Nephron progenitor cell (in vitro differentiated cells): ENCODE measurements around the gene ACIN1.

ENCODE experiments used
- DNase-seq: peaks from one replicate; pipeline ENCODE4 v3.0.0; 2021
- H3K27ac Mint-ChIP-seq: 2 replicates; pipeline ENCODE4 v1.8.0; 2021; ENCODE audit warnings: mild to moderate bottlenecking, moderate library complexity, mixed read lengths
- H3K27me3 Mint-ChIP-seq: 2 replicates; pipeline ENCODE4 v1.8.0; 2021; ENCODE audit warnings: mild to moderate bottlenecking, low read depth, mixed read lengths; ENCODE audit not compliant: poor library complexity
- H3K36me3 Mint-ChIP-seq: 2 replicates; pipeline ENCODE4 v1.8.0; 2021; ENCODE audit warnings: low read depth, mixed read lengths
- H3K4me1 Mint-ChIP-seq: 2 replicates; pipeline ENCODE4 v1.8.0; 2021; ENCODE audit warnings: mixed read lengths
- H3K4me3 Mint-ChIP-seq: 2 replicates; pipeline ENCODE4 v1.8.0; 2021; ENCODE audit warnings: mild to moderate bottlenecking, moderate library complexity, mixed read lengths
- H3K9me3 Mint-ChIP-seq: 2 replicates; pipeline ENCODE4 v1.8.0; 2021; ENCODE audit warnings: mild to moderate bottlenecking, moderate library complexity, mixed read lengths
- TF ChIP-seq, protein P1 (sequence below): fragments of 200-600 bp; sonication (generic); IDR thresholded peaks from 2 replicates; pipeline ENCODE4 v1.5.0; 2021; ENCODE audit warnings: antibody characterized with exemption

The ACIN1 gene

GRCh38 chr14:23028799-23029198 lies 66.1 kb downstream of the ACIN1 start:
- H3K36me3 Mint-ChIP-seq = peaks cover 55% of the 10 kb centered on the region
- DNase-seq = no peak
- peaks cover 73% of the 10 kb centered on the region for H3K4me1 Mint-ChIP-seq
- no peaks in the 10 kb centered on the region for H3K9me3 Mint-ChIP-seq
- H3K4me3 Mint-ChIP-seq = peak overlapping the region; percentile 40
- H3K27me3 Mint-ChIP-seq = no peaks in the 10 kb centered on the region
- TF ChIP-seq, protein P1, sequence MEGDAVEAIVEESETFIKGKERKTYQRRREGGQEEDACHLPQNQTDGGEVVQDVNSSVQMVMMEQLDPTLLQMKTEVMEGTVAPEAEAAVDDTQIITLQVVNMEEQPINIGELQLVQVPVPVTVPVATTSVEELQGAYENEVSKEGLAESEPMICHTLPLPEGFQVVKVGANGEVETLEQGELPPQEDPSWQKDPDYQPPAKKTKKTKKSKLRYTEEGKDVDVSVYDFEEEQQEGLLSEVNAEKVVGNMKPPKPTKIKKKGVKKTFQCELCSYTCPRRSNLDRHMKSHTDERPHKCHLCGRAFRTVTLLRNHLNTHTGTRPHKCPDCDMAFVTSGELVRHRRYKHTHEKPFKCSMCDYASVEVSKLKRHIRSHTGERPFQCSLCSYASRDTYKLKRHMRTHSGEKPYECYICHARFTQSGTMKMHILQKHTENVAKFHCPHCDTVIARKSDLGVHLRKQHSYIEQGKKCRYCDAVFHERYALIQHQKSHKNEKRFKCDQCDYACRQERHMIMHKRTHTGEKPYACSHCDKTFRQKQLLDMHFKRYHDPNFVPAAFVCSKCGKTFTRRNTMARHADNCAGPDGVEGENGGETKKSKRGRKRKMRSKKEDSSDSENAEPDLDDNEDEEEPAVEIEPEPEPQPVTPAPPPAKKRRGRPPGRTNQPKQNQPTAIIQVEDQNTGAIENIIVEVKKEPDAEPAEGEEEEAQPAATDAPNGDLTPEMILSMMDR = no peak
- peak overlapping the region; percentile 96 for H3K27ac Mint-ChIP-seq

DNA sequence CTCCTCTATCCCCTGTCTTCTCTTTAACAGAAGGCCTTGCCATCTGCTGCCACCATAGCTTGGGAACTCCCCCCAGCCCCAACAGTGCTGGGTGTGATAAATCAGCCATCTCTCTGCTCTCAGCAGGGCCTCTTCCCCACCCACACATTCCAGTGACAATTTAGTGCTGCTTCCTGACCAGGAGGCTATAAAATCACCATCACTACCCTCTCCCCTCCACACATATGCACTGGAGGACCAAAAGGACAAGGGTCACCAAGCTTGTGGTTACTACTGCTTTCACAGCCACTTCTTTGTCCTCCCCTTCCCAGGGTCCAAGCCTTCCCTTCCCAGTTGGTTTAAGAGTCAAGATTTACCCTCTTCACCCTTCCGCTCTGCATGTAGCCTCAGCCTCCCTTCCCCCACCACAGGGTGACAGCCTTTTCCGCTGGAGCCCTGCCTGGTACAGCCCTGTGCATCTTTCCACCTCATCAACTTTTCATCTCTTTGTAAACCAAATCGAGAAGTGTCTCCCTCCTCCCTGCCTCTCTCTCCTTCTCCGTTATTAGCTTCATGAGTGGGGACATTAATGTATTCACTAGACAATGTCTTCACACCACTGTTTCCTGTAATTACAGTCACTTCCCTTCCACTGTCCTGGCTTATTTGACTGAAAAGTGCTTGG lies 69.7 kb downstream of the ACIN1 start:
- Mint-ChIP-seq H3K27me3 (no peaks in the 10 kb centered on the region), H3K9me3 (no peaks in the 10 kb centered on the region), H3K4me3 (peak overlapping the region; percentile 71), H3K4me1 (peaks cover 83% of the 10 kb centered on the region), H3K27ac (peak overlapping the region; percentile 99), H3K36me3 (peaks cover 27% of the 10 kb centered on the region)
- peak; percentile 69 for DNase-seq
- TF ChIP-seq, protein P1 = no peak

- H3K4me1 Mint-ChIP-seq = peaks cover 86% of the 10 kb centered on the region
- peaks cover 27% of the 10 kb centered on the region for H3K36me3 Mint-ChIP-seq
- peak overlapping the region; percentile 71 for H3K4me3 Mint-ChIP-seq
- peak; percentile 41 for DNase-seq
- TF ChIP-seq, protein P1 = no peak
- no peaks in the 10 kb centered on the region for H3K9me3 Mint-ChIP-seq
- H3K27ac Mint-ChIP-seq = peak overlapping the region; percentile 99
- H3K27me3 Mint-ChIP-seq = no peaks in the 10 kb centered on the region
These were observed 70.3 kb downstream of the ACIN1 start for GRCh38 chr14:23024612-23025075.

- H3K9me3 Mint-ChIP-seq = no peaks in the 10 kb centered on the region
- H3K36me3 Mint-ChIP-seq = peaks cover 18% of the 10 kb centered on the region
- DNase-seq = no peak
- H3K4me1 Mint-ChIP-seq = peaks cover 78% of the 10 kb centered on the region
- H3K4me3 Mint-ChIP-seq = peak overlapping the region; percentile 71
- H3K27ac Mint-ChIP-seq = peak overlapping the region; percentile 99
- TF ChIP-seq, protein P1 = no peak
- H3K27me3 Mint-ChIP-seq = no peaks in the 10 kb centered on the region
These were observed 71.2 kb downstream of the ACIN1 start for GRCh38 chr14:23023795-23024152.

- H3K27me3 Mint-ChIP-seq = no peaks in the 10 kb centered on the region
- H3K4me3 Mint-ChIP-seq = peak overlapping the region; percentile 71
- DNase-seq = no peak
- H3K9me3 Mint-ChIP-seq = no peaks in the 10 kb centered on the region
- TF ChIP-seq, protein P1 = no peak
- peaks cover 17% of the 10 kb centered on the region for H3K36me3 Mint-ChIP-seq
- H3K27ac Mint-ChIP-seq = peak overlapping the region; percentile 99
- H3K4me1 Mint-ChIP-seq = peaks cover 75% of the 10 kb centered on the region
These were observed 71.7 kb downstream of the ACIN1 start for GRCh38 chr14:23023022-23023794.
